ENCODE results near the gene NEAT1.

NEAT1 gene

DNA sequence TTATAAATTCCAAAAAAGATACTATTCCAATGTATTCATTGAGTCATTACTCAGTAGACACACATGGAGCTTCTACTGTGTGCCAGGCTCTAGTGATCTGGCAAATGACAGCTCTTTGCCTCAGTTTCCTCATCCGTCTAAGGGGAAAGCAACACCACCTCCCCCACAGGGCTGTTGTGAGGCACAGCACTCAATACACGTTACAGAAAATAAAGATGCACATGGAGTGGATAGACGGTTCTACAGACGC, 69.7 kb downstream of the NEAT1 start:
- TF ChIP-seq SIN3A (IDR thresholded peaks at IDR 0.05; ENCODE audit: borderline replicate concordance, insufficient read depth, low read length): no peak
- no peak for TF ChIP-seq TAF1 (IDR thresholded peaks at IDR 0.05; ENCODE audit: borderline replicate concordance, insufficient read depth, low read length)
- TF ChIP-seq, protein P1, sequence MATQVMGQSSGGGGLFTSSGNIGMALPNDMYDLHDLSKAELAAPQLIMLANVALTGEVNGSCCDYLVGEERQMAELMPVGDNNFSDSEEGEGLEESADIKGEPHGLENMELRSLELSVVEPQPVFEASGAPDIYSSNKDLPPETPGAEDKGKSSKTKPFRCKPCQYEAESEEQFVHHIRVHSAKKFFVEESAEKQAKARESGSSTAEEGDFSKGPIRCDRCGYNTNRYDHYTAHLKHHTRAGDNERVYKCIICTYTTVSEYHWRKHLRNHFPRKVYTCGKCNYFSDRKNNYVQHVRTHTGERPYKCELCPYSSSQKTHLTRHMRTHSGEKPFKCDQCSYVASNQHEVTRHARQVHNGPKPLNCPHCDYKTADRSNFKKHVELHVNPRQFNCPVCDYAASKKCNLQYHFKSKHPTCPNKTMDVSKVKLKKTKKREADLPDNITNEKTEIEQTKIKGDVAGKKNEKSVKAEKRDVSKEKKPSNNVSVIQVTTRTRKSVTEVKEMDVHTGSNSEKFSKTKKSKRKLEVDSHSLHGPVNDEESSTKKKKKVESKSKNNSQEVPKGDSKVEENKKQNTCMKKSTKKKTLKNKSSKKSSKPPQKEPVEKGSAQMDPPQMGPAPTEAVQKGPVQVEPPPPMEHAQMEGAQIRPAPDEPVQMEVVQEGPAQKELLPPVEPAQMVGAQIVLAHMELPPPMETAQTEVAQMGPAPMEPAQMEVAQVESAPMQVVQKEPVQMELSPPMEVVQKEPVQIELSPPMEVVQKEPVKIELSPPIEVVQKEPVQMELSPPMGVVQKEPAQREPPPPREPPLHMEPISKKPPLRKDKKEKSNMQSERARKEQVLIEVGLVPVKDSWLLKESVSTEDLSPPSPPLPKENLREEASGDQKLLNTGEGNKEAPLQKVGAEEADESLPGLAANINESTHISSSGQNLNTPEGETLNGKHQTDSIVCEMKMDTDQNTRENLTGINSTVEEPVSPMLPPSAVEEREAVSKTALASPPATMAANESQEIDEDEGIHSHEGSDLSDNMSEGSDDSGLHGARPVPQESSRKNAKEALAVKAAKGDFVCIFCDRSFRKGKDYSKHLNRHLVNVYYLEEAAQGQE (IDR thresholded peaks at IDR 0.05; ENCODE audit: insufficient read depth in 1 of 2, low read depth in 2 of 2, low read length in 2 of 2): no peak
- no peak for TF ChIP-seq POLR2AphosphoS5 (IDR thresholded peaks at IDR 0.05; ENCODE audit: low read depth, low read length)
- TF ChIP-seq FOXP2 (optimal IDR thresholded peaks at IDR 0.05; ENCODE audit: borderline replicate concordance, extremely low read depth, extremely low read length, insufficient read depth): no peak

DNA sequence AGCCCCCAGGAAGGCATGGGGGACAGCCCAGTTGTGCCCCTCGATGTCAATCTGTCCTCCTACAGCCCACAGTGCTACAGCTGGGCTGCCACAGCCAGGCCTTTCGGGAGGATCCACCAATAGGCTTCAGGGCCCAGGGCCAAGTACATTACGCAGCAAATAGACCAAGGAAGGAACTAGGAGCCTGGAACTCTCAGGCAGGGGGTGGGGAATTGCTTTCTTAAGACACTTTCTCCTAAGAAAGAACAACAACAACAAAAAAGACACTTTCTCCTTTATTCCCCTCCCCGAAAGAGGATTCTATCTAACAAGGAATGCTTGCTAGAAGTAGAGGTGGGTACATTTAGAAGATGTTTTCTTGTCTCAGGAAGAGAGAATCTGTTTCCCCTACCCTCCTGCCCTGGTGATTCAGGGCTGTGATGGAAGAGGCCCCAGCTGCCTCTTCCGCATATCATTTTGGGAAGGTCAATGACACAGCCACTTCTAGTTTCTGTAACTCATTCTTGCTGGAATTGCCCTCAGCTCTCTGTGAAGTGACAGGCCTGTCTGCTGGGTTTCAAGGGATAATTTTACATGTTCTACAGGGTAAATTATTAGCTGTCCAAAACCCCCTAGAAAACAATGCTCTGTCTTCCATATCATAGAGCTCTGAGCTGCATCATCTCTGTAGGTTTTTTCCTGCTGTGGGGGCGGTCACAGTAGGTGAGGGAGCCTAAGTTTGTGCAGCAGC, 70.2 kb downstream of the NEAT1 start:
- TF ChIP-seq POLR2AphosphoS5 (IDR thresholded peaks at IDR 0.05; ENCODE audit: low read depth, low read length) (peak; percentile 50; the same call in 1 of the 2 replicates), TAF1 (IDR thresholded peaks at IDR 0.05; ENCODE audit: borderline replicate concordance, insufficient read depth, low read length) (no peak)

DNA sequence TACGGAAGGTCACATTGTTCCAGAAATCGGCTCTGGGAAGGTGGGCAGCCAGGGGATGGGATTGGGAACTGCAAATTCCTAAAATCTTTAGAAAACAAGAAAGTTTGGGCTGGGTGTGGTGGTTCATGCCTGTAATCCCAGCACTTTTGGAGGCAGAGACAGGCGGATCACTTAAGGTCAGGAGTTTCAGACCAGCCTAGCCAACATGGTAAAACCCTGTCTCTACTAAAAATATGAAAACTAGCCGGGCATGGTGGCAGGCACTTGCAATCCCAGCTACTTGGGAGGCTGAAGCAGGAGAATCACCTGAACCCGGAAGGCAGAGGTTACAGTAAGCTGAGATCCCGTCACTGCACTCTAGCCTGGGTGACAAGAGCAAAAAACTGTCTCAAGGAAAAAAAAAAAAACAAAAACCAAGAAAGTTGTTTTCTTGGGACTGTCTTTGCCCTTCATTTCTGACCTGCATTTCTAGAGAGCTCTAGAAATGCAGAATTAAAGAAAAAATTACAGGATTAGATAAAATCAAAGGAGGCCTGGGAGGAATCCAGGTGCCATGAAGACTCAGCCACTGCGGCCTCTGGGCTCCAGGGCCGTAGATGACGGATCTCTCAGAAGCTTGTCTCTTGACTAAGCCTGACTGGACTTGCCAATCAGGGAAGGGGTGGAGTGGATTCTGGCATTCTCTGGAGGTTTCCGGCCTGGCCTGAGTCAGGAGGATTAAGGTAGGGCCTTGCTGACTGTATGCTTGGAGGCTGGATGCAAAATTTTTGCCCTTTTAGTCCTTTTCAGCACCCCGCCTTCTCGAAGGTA, 71.0 kb downstream of the NEAT1 start:
- TF ChIP-seq TAF1 (IDR thresholded peaks at IDR 0.05; ENCODE audit: borderline replicate concordance, insufficient read depth, low read length) (peak; percentile 61; the same call in 1 of the 2 replicates), POLR2AphosphoS5 (IDR thresholded peaks at IDR 0.05; ENCODE audit: low read depth, low read length) (peak; percentile 52; the same call in 1 of the 2 replicates), SIN3A (IDR thresholded peaks at IDR 0.05; ENCODE audit: borderline replicate concordance, insufficient read depth, low read length) (no peak), FOXP2 (optimal IDR thresholded peaks at IDR 0.05; ENCODE audit: borderline replicate concordance, extremely low read depth, extremely low read length, insufficient read depth) (no peak)
